Islet precursor cell (in vitro differentiated cells): ENCODE data around the gene SLC30A3.

Source experiments
- DNase-seq: peaks from one replicate; pipeline ENCODE4 v3.0.0-alpha.2; 2018

SLC30A3 gene

DNA sequence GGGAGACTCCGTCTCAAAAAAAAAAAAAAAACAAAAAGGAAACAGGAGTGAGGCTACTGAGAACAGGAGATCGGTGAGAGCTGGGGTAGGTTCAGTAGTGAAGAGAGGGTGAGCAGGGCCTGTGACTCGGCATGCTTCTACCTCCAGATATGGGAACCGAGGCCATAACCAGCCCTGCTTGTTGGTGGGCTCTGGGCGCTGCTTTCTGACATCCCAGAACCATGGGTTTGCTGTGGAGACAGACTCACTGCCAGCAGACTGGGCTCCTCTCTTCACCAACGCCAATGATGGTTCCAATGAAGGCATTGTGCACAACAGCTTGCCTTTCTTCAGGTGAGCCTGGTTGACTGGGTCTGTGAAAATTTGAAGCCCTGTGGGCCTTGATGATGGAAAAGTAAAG, 39.4 kb downstream of the SLC30A3 start:
- no peak for DNase-seq

DNA sequence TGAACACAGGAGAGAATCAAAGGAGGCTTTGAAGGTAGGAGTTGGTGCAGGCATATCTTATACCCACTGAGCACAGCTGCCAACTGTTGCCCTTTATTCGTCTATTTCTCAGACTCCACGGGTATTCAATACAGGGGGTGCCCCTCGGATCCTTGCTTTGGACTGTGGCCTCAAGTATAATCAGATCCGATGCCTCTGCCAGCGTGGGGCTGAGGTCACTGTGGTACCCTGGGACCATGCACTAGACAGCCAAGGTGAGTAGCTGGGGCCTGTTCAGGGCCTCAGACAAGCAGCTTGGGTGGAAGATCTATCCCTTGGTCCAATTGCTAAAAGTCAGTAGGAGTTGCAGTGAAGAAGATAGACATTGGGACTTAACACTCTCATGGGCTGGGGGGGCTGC, 40.4 kb downstream of the SLC30A3 start:
- no peak for DNase-seq

- DNase-seq: no peak
Measured at GRCh38 chr2:27221166-27221565, 41.7 kb downstream of the SLC30A3 start.

DNA sequence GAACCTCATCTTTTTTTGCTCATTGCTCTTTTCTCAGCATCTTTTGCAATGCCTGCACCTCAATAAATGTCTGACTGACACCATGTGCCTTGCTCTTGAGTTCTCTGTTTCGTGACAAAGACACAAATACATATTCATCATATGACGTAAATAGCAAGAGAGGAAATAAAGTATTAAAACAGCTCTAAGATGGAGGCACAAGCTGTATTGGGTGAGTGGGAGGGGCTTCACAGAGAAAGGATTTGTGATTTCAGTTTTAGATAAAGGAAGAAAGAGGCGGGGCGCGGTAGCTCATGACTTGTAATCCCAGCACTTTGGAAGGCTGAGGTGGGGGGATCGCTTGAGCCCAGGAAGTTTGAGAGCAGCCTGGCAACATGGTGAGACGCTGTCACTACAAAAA, 42.8 kb downstream of the SLC30A3 start:
- DNase-seq: no peak

GRCh38 chr2:27219091-27219490, 43.8 kb downstream of the SLC30A3 start:
- DNase-seq: no peak

- DNase-seq: no peak
Measured at GRCh38 chr2:27218614-27219013, 44.2 kb downstream of the SLC30A3 start.

- peak; percentile 90 for DNase-seq
Measured at GRCh38 chr2:27217173-27218121, 45.4 kb downstream of the SLC30A3 start, which contains the start of gene CAD. CAD (plus strand) TSS chr2:27217369; CDS start chr2:27217552, 183 bp downstream.

DNA sequence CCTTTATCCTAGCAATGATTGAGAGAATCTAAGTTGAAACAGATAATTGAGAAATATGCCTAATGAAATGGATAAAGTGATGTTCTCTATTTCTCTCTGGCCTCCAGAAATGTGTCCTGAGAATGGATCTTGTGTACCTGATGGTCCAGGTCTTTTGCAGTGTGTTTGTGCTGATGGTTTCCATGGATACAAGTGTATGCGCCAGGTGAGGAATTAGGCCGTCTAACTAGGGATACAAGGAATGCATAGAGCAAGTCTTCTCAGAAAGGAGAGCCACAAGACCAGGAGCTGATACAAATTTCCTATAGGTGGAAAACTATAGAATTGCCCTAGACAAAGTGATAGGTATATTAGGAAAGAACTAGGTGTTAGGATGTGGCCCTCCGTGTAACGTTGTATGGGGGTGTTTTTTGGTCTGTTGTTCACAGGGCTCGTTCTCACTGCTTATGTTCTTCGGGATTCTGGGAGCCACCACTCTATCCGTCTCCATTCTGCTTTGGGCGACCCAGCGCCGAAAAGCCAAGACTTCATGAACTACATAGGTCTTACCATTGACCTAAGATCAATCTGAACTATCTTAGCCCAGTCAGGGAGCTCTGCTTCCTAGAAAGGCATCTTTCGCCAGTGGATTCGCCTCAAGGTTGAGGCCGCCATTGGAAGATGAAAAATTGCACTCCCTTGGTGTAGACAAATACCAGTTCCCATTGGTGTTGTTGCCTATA, 46.3 kb downstream of the SLC30A3 start:
- no peak for DNase-seq

GRCh38 chr2:27214941-27215340, 47.9 kb downstream of the SLC30A3 start:
- no peak for DNase-seq

GRCh38 chr2:27212626-27213471, 50.0 kb downstream of the SLC30A3 start:
- DNase-seq: no peak

- peak; percentile 95 for DNase-seq
Measured at GRCh38 chr2:27211943-27212625, 50.8 kb downstream of the SLC30A3 start, which contains the start of the genes ATRAID and SLC5A6. ATRAID (plus strand) TSS chr2:27212041; CDS start chr2:27212369, 328 bp downstream. SLC5A6 (minus strand) TSS chr2:27212268; CDS start chr2:27207650, 4,618 bp downstream.

GRCh38 chr2:27211241-27211942, 51.5 kb downstream of the SLC30A3 start:
- no peak for DNase-seq

DNA sequence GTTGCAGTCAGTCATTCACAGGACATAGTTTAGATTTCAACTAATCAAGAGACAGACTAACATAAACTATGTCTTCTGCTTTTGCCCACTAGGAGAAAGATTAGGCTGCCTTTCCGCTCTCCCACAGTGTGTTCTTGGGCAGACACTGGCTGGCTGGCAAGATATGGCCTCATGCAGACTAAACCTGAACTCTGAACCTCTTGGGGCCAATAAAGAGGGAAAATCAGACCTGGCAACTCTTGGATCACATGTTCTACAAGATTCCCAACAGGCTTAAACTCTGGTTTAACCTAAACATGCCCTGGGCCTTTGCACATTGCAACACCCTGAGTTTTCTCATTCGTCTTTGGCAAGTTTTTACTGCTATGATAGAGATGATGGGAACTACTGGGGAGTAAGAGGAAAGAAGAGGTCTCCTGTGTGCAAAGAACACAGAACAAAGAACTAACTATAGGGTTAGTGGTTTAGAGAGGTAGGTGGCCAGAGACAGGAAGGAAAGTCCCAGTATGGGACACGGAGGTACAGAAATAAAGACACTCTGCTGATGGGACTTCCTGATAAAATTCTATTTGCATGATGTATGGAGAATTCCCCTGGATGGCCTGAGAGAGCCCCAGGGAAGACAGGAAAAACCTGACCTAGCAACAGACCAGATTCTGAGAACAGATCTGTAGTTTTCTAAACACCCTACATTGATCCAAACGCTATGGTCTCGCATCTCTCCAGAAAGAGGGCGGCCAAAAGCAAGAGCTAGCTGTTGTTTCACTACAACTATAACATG, 53.0 kb downstream of the SLC30A3 start:
- DNase-seq: peak; percentile 75

DNA sequence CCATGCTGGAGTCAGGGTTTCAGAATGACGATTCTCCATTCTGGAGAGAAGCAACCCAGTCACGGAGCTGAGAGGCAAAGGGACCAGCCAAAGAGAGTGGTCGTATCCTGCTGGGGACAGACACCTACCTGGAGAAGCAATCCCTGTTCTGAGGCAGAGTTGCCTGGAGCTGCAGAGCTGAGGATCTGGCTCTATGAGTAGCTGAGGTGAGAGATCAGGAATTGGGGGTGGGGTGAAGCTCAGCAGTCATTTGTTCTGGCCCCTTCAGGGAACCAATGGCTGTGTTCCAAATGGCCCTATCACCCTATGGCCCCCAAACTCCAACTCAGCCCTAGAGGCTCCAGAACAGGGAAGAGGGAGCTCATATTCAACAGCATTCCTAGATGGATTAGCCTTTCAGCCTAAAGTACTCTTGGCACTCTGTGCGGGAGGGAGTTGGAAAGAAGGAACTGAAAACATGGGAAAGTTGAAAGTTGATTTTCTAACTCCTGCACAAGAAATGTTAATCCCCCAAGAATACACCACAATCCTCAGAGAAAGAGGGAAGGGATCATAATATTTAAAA, 54.3 kb downstream of the SLC30A3 start:
- DNase-seq: no peak

DNA sequence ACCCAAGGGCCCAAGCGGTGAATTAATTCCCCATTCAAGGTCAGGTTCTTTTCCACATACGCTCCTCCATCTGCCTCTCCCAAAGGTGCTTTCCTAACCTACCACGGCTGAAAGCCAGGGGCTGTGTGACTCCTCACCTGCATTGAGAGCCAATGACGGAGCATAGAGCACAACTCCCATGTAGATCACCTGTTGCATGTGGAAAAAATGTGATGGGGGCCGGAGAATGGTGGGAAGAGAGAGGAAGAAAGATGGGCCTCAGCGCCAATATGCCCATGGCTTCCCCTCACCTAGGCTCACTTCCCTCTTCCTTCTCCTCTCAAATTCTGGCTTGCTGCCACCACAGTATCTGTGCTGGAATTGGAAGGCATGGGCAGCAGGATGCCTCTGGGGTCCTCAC, 56.5 kb downstream of the SLC30A3 start:
- DNase-seq: no peak

DNA sequence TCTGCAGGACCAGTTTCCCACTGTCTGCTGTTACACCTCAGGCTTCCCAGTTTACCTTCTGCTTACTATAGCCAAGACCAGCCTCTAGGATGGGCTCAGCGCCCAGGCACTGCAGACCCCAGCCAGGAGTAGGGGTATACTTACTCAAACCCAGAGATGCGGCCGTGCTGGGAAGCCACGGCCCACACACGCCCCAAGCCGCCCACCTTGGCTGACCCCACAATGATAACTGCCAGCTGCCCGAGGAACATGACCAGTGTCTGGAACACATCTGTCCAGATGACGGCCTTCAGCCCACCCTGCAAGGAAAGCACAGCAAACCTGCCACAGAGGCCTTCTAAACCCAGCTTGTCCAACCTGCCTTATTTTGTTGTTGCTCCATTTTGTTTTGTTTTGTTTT, 57.6 kb downstream of the SLC30A3 start:
- no peak for DNase-seq

DNA sequence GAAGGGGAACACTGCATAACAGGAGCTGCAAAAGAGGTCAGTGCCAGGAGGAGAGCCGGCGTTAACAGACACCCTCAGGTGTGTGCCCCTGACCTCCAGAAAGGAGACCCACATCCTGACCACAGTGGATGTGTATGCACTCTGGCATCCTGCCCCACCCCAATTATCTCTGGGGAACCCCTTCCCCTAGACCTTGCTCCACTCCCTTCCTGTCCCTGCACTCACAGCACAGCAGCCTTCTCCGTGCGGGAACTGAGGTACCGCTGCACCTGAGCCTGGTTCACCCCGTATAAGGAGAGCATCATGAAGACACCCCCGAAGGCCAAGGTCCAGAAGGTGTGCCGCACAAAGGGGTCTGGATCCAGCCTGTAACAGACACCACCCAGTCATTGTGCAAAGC, 58.3 kb downstream of the SLC30A3 start:
- DNase-seq: no peak

GRCh38 chr2:27203741-27204140, 59.1 kb downstream of the SLC30A3 start:
- DNase-seq: no peak
